ENCODE measurements around the gene TRIM50. TPM values are rescaled to one million over a fixed set of nuclear protein-coding genes. Genes with fewer than 3 reads are reported as not detected.
A peak's percentile ranks its signal among the peaks of the same experiment; 100 is the strongest.

Gene TRIM50
- total and polyA plus RNA-seq, 2 of the 13 experiments (the other 11 are each of a cell fraction or from before 2014, with no cell fraction given): 4.2 to 24.5 TPM

DNA sequence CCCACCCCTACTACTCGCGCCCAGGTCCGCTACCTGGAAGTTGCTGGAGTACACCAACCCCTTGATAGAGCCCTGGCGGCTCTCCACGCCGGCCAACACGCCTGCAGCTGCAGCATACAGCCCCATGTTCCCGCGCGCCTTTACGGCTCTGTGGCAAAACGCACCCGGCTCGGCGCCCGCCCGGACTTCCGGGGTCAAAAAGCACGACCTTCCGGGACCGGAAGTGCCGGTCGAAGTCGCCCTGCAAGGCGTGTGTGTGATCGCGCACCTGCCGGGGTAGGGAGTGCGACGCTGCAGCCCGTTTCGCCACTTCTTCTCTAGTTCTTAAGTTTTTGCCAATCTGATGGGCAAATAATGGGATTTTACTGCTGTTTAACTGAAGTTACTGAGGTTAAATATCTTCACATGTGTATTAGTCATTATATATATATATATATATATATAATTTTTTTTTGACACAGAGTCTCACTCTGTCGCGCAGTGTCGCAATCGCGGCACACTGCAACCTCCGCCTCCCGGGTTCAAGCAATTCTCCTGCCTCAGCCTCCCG lies 19.1 kb downstream of the TRIM50 start, which contains the start of gene NSUN5 (continued):
- TF ChIP-seq, protein P1, sequence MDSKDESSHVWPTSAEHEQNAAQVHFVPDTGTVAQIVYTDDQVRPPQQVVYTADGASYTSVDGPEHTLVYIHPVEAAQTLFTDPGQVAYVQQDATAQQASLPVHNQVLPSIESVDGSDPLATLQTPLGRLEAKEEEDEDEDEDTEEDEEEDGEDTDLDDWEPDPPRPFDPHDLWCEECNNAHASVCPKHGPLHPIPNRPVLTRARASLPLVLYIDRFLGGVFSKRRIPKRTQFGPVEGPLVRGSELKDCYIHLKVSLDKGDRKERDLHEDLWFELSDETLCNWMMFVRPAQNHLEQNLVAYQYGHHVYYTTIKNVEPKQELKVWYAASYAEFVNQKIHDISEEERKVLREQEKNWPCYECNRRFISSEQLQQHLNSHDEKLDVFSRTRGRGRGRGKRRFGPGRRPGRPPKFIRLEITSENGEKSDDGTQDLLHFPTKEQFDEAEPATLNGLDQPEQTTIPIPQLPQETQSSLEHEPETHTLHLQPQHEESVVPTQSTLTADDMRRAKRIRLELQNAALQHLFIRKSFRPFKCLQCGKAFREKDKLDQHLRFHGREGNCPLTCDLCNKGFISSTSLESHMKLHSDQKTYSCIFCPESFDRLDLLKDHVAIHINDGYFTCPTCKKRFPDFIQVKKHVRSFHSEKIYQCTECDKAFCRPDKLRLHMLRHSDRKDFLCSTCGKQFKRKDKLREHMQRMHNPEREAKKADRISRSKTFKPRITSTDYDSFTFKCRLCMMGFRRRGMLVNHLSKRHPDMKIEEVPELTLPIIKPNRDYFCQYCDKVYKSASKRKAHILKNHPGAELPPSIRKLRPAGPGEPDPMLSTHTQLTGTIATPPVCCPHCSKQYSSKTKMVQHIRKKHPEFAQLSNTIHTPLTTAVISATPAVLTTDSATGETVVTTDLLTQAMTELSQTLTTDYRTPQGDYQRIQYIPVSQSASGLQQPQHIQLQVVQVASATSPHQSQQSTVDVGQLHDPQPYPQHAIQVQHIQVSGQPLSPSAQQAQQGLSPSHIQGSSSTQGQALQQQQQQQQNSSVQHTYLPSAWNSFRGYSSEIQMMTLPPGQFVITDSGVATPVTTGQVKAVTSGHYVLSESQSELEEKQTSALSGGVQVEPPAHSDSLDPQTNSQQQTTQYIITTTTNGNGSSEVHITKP (CRISPR knock-in tag; IDR thresholded peaks at IDR 0.05; ENCODE audit: low read depth): no peak
- TF ChIP-seq ZNF451 (CRISPR knock-in tag; IDR thresholded peaks at IDR 0.05): peak; percentile 70; the same call in 1 of the 2 replicates
- TF ChIP-seq SALL1 (CRISPR knock-in tag; IDR thresholded peaks at IDR 0.05): peak; percentile 91
- peak; percentile 68; the same call in 1 of the 2 replicates for TF ChIP-seq ATF7-NPFF (CRISPR knock-in tag; IDR thresholded peaks at IDR 0.05; ENCODE audit: low read depth)
- peak; percentile 67 for TF ChIP-seq ZNF205 (CRISPR knock-in tag; IDR thresholded peaks at IDR 0.05)
- peak; percentile 88 for TF ChIP-seq ZFP36L1 (CRISPR knock-in tag; IDR thresholded peaks at IDR 0.05)
- no peak for TF ChIP-seq ZNF329 (CRISPR knock-in tag; IDR thresholded peaks at IDR 0.05; ENCODE audit: low read depth)
- peak; percentile 95 for TF ChIP-seq ELF3 (CRISPR knock-in tag; IDR thresholded peaks at IDR 0.05)
- peak; percentile 89 for TF ChIP-seq ZSCAN9 (CRISPR knock-in tag; IDR thresholded peaks at IDR 0.05; ENCODE audit: borderline replicate concordance)
- TF ChIP-seq ZFX (CRISPR knock-in tag; IDR thresholded peaks at IDR 0.05; ENCODE audit: low read depth): peak; percentile 80
- peak; percentile 67; the same call in 1 of the 2 replicates for TF ChIP-seq BRCA1 (CRISPR knock-in tag; IDR thresholded peaks at IDR 0.05)
- TF ChIP-seq, protein P2, sequence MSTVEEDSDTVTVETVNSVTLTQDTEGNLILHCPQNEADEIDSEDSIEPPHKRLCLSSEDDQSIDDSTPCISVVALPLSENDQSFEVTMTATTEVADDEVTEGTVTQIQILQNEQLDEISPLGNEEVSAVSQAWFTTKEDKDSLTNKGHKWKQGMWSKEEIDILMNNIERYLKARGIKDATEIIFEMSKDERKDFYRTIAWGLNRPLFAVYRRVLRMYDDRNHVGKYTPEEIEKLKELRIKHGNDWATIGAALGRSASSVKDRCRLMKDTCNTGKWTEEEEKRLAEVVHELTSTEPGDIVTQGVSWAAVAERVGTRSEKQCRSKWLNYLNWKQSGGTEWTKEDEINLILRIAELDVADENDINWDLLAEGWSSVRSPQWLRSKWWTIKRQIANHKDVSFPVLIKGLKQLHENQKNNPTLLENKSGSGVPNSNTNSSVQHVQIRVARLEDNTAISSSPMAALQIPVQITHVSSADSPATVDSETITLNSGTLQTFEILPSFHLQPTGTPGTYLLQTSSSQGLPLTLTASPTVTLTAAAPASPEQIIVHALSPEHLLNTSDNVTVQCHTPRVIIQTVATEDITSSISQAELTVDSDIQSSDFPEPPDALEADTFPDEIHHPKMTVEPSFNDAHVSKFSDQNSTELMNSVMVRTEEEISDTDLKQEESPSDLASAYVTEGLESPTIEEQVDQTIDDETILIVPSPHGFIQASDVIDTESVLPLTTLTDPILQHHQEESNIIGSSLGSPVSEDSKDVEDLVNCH (CRISPR knock-in tag; IDR thresholded peaks at IDR 0.05): peak; percentile 70; the same call in 1 of the 2 replicates
- peak; percentile 68; the same call in 1 of the 2 replicates for TF ChIP-seq HOXA7 (CRISPR knock-in tag; IDR thresholded peaks at IDR 0.05)
- peak; percentile 93 for TF ChIP-seq ZNF670 (CRISPR knock-in tag; IDR thresholded peaks at IDR 0.05; ENCODE audit: borderline replicate concordance)
- TF ChIP-seq MYNN (CRISPR knock-in tag; IDR thresholded peaks at IDR 0.05; ENCODE audit: low read depth): 0 out of 2 replicates have a peak, but pooled peaks have one; percentile 22
- peak; percentile 76; the same call in 1 of the 2 replicates for TF ChIP-seq TOPORS (CRISPR knock-in tag; IDR thresholded peaks at IDR 0.05)
- TF ChIP-seq, protein P3, sequence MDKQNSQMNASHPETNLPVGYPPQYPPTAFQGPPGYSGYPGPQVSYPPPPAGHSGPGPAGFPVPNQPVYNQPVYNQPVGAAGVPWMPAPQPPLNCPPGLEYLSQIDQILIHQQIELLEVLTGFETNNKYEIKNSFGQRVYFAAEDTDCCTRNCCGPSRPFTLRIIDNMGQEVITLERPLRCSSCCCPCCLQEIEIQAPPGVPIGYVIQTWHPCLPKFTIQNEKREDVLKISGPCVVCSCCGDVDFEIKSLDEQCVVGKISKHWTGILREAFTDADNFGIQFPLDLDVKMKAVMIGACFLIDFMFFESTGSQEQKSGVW (CRISPR knock-in tag; IDR thresholded peaks at IDR 0.05; ENCODE audit: borderline replicate concordance): no peak; the same call in 1 of the 2 replicates
- no peak for TF ChIP-seq ZFP62 (CRISPR knock-in tag; IDR thresholded peaks at IDR 0.05)
- no peak for TF ChIP-seq ZNF3 (CRISPR knock-in tag; IDR thresholded peaks at IDR 0.05)
